Fibroblast of skin of scalp (primary cell): ENCODE measurements around the gene LRRC8B.
"Not testable (repeated sequence)": the region's sequence is repeated elsewhere in the genome, so short reads cannot be mapped to it uniquely, and the experiment has no call there.

ENCODE experiments used
- DNase-seq: peaks from one replicate; pipeline ENCODE4 v3.0.0-alpha.2; 2013

The LRRC8B gene

DNA sequence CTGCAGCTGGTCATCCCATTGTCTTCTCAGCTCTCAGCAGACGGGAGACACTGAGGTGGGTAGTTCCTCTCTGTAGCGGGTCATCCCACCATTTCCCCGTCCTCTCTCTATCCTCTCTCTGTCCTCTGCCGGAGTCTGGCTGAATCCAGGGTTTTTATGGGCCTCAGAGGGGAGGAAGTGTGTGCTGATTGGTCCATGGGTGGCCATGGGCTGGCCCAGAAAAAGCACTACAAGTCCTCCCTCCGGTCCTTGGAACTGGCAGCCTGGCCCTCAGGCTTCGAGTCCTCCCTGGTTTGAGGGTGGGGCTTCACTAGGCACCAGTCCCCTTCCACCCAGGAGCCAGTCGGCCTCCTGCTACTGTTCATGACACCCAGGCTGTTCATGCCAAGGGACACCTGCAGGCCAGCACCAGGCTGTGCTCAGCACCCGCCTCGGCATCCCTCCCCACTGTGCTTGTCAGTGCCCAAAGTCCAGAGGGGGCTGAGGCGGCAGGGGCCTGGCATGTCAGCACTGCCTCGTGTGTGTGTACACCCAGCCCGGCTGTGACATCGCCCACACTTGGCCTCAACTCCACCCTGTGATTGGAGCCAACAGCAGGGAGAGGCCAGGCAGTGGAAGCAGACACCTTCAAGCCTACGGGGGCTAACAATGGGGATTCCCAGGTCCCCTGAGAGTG is 85.3 kb downstream of the LRRC8B start:
- DNase-seq, result no peak

DNA sequence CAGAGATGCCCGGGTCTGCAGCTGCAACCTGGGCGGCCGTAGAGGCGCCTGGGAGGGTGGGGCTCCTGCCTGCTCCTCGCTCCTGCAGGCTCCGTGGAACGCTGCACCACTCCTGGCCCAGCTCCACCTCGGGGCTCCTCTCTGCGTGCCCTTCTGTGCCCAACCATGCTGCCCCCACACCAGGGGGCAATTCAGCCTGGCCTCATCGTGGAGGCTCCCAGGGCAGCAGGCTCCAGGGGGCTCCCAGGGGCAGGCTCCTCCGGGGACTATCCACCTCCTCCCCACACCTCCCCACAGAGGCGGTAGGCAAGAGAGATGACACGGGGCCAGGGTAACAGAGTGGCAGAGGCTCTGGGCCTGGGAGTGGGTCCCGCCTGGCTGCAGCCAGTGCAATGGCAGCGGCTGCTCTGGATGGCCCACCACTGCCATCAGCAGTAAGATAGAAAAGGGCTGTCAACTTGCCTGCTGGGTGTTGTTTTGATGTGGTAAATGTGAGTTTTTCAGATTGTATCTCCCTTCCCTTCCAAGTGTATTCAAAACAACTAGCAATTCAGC is 85.9 kb downstream of the LRRC8B start:
- DNase-seq, result no peak

DNA sequence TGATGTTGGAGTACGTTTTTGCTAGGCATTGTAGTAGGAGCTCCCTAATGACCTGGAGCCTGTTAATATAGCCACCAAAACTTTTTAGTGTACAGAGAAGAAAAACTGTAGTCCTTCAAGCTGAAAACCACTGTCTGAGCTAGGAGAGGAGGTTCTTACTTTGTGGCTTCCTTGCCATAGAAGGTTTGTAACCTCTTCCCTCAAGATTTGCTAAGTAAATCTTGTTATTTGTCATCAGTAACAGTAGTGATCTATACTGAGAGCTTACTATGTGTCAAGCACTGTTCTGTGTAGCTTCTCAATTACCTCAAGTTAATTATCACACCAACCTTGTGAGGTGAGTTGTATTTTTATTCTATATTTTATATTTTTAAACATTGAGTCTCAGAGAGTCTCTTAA is 87.1 kb downstream of the LRRC8B start:
- DNase-seq, result no peak

DNA sequence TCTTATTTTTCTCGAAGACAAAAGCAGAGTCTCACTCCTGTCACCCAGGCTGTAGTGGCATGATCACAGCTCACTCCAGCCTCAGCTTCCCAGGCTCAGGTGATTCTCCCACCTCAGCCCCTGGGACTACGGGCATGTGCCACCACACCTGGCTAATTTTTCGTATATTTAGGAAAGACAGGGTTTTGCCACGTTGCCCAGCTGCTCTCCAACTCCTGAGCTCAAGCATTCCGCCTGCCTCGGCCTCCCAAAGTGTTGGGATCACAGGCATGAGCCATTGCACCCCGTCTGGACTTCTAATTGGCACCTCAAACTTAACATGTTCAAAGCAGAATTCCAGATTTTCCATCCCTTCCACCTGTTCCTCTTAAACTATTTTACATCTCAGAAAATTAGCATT is 89.3 kb downstream of the LRRC8B start:
- no peak for DNase-seq

DNA sequence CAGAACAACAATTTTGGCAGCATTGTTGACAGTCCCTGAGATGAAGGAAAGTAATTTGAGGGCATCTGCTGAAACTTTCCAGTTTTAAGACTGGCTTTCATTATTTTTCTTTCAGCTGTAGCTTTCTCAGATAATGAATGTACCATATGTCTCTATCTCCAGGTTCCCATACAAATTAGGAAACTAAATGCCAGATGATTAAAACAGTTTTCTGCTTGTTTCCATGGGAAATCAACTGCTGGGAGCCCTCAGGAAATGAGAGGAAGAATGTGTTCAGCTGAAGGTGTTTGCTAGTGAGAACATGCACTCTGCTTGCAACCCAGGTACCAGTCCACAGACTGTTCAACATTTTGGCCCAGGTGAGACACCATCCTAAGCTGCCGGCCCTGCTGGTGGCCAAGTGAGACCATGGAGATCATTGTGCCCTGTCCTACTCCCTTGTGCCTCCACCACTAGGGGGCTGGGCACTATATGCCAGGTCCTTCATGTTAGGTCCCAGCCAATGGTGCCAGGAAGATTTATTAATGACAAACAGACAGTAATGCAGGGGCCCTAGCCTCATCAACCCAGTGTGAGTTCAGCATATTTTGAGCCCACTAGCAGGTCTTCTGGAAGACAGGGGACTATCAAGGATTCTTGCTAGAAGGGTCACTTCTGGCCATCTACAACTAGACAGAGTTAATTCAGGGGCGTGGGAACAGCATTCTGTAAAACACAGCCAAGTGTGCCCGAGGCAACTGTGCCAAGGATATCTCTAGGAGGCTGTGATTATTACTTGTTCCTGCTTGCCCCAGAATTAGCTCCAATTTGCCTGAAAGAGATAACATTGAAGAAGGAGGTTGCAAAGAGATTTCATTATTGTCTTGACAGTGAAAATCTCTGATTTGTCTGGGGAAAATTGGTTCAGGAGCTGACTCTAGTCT is 91.3 kb downstream of the LRRC8B start:
- peak; percentile 10 for DNase-seq

DNA sequence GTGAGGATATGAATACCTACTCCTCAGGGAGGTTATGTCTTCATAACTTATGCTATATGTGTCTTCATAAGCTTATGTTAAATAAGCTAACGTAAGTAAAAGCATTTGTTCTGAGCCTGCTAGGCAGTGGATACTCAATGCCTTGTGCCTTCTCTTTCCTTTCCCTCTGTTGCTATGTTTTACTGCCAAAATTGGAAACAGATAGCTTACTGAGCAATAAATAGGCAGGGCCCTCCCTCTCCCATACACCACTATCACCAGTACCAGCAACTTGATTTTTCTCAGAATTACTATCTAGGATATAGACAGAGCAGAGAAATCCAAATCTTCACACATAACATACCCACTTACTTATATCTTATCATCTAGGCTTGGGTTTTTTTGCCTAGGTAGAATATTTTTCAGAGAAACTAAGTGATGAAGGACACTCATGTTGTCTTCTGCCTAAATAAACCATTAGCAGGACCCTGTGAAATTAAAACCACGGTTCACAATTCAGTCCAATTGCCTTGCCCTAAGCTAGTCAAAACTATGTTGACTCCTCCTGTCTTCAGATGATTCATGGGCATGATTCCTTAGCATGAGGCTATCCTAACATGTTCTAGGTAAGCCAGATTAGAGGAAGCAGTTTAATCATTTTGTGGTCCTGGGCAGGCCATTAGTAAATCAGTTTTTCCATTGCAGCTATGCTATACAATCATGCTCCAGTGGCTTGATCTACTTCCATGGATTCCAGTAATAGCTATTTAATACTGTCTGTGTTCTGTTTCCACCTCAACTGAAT is 92.4 kb downstream of the LRRC8B start:
- no peak for DNase-seq

DNA sequence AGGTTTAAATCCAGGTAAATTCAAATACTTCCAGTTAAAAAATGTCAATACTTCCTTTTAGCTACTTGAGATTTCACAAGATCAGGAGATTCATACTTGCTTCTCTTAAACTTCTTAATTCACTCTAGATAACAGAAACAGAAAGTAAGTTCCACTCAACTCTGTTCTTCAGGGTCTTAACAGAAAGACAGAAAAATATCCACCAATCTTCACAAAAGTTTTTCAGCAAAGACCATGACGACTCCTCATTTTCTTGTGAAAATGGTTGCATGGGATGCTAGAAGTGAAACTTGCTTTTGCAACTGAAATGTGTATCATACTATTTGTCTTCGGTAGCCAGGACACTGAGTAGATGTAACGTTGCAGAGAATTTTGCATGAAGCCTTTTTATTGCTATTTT is 96.0 kb downstream of the LRRC8B start:
- DNase-seq, result no peak

DNA sequence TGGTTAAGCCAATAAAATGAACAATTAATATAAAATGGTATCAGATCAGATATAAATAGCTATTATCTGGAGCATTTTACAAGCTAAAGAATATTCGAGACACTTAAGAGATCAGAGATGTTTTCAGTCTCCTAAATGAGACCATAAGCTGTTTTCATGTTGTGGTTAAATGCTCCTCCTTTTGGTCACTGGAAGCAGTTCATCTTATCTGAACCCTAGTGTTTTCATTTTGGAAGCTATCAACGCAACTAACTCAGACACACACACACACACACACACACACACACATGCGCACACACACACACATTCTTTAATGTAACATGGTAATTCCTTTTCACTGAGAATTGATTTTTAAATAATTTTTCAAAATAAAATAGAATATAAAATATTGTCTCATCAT is 98.3 kb downstream of the LRRC8B start:
- DNase-seq, result peak; percentile 24

DNA sequence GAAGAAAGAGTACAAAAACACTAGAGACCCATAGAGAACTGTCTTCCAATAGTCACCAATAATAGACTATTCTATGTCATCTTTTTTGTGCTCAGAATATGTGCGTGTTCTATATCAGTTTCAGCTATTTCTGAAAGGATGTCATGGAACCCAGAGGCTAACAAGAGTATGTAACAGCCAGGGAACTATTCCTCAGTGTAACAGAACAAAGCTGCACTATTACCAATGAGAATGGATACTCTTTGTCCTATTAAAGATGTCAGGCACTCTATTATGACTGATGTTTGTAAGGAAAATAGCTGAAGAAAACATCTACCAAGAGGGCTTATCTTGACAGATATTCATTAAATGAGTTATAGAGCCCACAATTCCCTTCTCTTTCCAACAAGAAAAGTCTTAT is 99.7 kb downstream of the LRRC8B start:
- DNase-seq, result no peak

DNA sequence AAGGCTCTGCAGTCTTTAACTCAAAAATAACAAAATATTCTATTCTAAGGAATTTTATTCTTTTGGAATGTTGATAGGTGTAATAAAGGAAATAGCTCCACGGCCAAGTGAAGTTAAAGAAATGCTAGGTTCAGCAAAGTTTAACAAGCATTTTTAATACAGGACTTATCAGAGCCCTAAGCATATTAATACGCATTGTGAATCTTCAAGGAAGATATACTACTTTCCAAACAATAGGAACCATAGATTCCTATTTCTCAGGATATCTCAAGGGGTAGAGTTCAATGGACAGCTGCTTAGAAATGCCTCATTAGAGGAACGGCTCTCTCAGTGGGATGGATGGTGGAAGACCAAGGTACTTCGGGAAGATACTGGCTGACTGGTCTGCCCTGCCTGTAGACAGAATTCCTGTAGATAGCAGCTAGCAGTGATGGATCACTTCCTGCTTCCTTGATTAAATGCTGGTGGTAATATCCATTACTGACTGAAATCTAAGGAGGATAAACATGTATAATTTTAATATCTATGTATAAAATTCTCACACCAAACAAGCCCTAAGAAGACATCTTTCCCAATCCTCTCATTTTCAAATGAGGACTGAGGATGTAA is 100.2 kb downstream of the LRRC8B start:
- no peak for DNase-seq

DNA sequence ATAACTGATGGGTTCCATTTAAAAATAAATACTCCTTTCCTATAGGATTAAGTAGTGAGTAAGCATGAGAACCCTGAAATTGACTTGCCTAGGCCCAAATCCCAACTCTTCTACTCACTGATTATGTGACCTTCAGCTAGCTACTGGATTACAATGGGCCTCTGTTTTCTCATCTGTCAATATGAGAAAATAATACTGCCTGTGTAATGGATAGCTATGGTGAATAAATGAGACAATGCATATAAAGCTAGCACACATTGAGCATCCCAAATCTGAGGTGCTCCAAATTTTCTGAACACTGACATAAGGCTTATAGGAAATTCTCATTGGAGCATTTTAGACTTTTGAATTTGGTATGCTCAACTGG is 103.0 kb downstream of the LRRC8B start:
- no peak for DNase-seq

DNA sequence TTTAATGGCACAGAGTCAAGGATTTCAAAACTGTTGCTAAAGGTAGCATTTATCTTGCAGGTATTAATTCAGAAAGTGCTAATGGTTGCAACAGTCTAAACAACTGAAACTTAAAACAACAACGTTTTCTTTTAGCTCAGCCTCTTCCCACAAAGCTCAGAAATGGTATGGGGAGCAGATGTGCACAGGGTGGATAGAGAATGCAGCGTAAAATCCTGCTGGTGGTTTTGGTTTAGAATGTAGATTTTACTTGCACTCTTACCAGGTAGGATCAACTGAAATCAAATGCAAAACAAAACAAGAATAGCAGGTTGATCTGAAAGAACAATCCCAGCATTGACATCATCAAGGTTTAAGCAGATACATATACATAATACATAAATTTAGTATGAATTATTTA is 104.5 kb downstream of the LRRC8B start:
- no peak for DNase-seq

DNA sequence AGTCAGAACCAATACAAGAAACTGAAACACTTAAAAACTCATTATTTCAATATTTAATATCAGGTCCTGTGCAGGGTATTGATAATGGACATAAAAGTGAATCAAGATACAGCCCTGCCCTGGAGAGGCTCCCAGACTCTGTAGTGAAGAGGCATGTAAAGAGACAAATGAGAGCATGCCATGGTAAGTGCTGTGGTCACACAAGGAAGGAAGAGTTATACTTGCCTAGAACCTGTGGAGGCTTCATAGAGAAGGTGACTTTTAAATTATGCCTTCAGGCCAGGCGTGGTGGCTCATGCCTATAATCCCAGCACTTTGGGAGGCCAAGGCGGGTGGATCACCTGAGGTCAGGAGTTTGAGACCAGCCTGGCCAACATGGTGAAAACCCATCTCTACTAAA is 105.0 kb downstream of the LRRC8B start:
- DNase-seq, result not testable (repeated sequence)

DNA sequence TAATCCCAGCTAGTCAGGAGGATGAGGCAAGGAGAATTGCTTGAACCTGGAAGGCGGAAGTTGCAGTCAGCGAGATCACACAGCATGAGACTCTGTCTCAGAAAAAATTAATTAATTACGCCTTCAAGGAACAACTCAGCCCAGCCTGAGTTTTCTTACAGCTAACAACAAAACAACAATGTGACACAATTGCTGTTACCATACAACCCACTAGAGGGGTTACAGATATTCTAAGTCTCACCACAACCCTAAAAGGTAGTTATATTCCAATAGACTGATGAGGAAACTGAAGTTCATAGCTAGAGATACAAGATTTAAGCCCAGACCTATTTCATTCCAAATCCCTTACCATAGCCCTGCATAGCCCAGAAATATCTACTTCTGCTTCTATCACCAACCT is 105.4 kb downstream of the LRRC8B start:
- no peak for DNase-seq

DNA sequence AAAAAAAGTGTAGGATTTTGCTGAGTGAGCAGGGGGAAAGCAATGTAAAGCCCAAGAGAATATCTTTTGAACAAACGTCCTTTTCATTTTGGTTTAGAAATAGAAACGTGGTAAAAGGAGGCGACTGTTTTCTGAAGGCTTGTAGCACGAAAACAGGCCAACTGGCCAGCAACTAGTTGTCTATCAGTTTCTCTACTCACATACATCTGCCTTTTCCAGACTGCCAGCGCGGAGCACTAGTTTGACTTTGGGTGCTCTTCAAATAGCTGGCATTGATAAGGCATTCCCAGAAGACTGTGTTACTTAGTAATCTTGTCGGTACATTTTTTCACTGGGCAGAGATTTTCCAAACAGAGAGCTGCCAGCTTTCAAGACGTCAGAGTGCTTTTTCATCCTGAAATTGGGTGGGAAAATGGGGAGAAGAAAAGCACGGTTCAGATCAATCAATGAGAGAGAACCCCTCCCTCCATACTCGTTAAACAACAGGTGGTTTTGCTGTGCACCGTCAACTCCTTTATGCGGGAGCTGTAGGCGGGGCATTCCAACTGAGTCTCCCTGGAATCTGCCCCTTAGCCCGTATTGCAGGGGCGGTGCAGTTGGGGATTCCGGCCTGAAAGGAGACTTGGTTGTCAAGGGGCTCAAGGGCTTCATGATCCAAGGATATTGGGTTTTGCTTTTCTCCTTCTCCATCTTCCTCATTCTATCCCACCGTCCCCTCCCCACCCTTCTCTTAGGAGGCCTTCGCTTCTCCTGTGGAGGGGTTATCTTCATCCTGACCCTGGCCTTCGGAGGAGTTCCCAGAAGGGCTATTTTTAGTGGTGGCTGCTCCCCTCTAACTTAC is 107.4 kb downstream of the LRRC8B start:
- DNase-seq, result no peak

DNA sequence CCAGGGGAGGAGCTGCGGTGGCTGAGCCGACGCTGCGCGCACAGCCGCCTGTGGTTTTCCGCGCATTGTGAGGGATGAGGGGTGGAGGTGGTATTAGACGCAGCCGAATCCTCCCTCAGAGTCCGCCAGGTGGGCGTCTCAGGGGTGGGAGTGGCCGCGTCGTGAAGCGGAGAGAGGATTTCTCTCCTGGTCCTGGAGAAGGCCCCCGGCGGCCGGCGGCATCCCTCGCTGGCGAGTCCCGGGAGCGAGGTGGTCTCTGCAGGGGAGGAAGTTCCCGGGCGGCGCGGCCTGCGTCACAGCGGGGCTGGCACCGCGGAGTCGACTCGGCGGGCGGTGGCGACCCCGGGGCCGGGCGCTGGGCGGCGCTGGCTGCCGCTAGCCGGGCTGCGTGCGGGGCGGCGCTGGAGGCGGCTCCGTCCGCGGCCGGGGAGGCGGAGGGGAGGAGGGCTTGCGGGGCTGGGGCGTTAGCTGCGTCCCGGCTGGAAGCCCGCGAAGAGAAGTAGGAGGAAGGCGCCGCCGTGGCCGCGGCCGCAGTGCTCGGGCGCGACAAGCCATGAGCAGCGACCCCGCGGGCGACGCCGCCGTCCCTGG is 108.1 kb downstream of the LRRC8B start, which contains the start of gene LRRC8C:
Gene LRRC8C, plus strand, starts transcription at position 464 of the 591 bp plus-strand sequence. CDS start 53,354 bp downstream, outside the sequence.
- peak; percentile 77 for DNase-seq

DNA sequence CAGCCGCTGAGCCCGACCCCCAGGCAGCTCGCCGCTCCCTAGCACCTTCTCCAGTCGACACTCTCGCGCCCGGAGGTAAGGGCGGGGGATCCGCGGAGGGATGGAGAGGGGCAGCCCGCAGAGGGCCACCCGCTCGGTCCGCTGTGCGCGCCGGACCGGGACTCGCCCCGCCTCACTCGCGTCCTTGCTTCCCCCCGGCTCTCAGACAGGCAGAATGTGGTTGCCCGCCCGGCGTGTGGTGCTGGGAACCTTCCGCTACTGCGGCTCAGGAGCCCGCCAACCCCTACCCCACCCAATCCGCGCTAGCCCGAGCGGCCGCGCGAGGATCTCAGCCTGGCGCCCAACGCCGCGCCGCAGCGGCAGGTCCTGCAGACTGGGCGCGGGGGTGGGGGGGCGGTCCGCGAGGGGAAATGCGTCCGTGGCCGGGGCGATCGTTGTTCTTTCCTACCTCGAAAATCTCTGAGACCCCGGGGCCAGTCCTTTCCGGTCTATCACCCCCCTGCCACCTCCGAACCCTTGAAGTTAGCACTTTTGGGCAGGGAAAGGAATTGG is 108.7 kb downstream of the LRRC8B start:
- DNase-seq, result peak; percentile 52

DNA sequence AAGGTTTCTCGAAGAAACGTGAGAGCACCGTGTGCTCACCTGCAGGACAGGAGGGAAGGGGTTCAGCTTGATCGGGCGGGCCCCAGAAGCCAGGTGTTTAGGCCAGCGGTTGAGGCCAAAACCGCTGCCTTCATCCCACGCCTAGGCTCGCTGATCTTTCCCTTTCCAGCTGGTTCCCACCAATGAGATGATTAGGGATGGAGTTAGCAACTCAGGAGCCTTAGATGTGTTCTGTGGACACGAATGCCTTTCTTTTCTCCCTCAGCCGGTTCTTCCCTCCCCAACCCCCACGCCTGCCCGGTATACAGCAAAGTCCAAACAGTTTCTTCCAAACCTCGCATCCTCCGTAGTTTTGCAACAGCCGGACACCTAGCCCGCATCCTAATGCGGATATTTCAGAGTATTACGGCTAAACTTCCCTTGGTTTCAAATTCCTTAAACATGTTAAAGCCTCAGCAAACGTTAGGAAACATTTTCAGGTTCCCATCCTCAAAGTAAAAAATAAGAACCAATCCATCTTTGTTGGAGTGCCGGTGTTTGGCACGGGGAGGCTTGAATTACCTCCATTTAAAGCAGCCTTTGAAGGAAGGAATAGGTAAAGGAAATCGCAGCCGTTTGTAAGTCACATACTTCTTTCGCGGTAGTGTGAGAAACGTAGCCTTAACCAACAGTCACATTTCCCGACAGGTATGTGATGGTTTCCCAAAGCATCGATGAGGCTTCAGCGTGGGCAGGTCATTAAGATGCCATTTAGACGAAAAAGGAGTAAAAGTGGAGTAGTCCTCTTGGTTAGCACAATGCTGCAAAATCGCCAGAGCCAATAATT is 109.4 kb downstream of the LRRC8B start:
- peak; percentile 11 for DNase-seq
